Measurements from ENCODE around the gene RBM38.
A peak's percentile ranks its signal among the peaks of the same experiment; 100 is the strongest.

RBM38 gene

GRCh38 chr20:57374931-57375651 is 16.1 kb upstream of the RBM38 start:
- DNase-seq (ENCODE audit: low spot score), result no peak

GRCh38 chr20:57375652-57376230 is 15.5 kb upstream of the RBM38 start:
- no peak for DNase-seq (ENCODE audit: low spot score)

DNA sequence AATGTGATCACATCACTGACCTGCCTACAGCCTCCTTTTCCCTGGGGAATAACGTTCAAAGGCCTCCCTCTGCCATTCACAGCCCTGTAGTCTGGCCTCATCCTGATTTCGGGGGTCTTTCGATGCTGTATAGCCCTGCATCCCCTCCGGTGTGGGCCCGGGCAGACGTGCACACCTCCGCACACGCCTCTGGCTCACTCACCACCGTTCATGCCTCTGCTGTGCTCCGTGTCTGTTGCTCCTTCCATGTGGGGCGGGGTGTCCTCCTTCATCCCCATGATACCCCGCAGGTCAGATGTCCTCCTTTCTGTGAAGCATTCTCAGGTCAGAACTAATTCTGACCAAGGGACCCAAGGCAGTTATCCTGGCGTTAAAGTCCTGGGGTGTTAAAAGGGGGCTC is 13.8 kb upstream of the RBM38 start:
- no peak for DNase-seq (ENCODE audit: low spot score)

DNA sequence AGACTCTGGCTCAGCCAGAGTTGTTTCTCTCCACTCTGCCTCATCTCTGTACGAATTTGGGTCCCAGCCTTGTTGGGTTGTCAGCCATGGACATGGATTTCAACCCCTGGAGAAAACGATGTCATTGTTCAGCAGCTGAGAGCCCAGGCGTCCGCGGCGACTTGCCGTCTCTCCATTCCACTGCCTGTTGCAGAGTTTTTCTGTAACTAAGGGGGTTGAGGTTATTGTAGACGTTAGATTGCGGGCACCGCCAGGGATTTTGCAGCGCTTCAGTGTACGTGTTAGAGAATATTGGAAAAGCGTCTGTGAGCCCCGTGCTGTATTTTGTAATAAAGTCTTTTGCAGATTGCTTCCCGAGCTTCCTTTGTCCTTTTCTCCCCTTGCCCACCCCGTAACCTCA is 13.1 kb upstream of the RBM38 start:
- no peak for DNase-seq (ENCODE audit: low spot score)

DNA sequence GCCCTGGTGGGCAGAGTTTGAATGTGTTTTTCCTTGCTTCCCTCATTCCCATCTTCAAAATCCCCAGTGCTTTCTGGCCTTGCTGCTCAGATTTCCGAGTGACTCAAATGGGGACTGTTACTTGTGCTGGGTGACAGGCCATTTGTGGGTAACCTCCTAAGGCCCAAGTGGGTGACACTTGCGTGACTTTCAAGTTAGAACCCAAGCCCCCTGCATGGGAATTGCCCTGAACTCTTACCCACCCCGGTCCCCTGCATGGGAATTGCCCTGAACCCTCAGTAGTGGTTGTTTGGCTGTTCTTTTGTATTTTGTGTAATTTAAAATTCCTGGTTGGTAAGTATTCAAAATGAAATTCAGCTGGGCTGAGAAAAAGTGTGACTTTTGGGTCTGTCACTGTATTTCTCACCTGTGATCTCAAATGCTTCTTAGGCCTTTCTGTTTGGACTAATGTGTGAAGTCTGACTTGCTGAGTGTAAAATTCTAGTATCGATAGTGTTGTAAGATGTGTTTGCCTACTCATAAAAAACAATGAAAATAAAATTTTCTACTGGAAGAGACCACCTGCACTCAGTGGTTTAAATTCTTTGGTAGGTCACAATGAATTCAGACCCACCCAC is 12.4 kb upstream of the RBM38 start:
- no peak for DNase-seq (ENCODE audit: low spot score)

- no peak for DNase-seq (ENCODE audit: low spot score)
These were observed 11.9 kb upstream of the RBM38 start for GRCh38 chr20:57379263-57379647.

DNA sequence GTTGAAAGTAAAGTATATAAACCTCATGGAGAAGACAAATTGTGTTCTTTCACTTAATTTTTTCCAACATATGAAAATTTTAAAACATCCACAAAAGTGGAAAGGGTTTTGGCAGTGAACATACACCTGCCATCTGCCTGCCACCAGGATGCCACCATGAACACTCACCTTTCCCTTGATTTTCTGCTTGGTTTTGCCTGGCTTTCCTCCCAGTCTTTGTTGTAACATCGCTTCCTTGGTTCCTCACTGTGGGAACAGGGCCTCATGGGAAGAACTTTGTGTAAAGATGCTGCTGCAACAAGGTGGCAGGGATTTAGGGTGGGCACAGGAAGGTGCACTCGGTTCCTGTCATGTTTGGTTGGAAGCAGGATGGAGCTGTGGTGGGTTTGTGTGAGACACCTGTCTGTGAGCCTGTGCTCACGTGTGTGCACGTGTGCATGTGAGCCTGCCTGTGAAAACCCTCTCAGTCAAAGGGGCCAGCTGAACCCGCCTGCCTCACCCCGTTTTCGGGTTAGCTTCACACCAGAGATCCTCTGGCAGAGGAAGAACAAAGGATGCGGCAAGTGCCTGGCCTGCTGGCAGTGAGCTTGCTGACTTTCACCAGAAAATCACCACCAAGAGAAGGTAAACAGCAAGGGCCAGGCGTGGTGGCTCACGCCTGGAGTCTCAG is 11.0 kb upstream of the RBM38 start:
- DNase-seq (ENCODE audit: low spot score), result no peak

DNA sequence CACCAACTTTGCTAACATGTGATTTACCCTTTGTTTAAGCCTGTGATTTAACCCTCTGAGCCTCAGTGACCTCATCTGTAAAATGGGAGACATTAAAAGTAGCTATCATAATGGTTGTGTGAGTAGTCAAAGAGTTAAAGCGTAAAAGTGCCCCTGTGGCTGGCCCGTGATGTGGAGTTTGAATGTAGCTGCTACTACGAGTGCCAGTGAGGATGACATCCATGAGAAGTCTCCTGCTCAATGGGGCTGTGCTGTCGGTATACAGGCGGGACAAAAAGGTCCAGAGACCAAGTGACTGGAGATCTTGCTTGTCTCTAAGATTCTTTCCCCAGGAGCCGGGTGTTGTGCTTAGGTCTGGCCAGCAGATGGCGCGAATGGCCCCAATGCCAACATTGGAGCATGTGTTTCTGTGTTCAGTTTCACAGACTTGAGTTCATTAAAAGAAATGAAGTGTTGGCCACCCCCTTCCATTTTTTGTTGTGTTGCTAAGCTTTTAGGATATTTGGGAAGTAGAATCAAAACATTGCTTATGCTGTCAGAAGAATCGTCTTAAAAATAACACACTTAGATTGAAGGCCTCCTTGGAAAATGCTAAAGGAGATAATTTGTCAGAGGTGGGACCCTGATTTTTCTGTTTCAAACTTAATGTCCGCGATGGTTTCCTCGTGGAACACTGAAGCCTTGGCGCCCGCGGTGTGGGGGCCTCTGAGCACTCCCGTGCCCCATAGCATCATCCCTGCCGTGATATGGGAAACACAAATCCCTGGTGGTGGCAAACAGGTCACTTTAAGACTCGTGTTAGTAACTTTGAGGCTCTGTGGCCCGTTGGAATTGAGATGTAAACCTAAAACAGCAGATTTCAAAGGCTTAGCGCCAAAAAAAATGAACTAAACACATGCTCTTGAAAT is 9.3 kb upstream of the RBM38 start:
- peak; percentile 75 for DNase-seq (ENCODE audit: low spot score)

DNA sequence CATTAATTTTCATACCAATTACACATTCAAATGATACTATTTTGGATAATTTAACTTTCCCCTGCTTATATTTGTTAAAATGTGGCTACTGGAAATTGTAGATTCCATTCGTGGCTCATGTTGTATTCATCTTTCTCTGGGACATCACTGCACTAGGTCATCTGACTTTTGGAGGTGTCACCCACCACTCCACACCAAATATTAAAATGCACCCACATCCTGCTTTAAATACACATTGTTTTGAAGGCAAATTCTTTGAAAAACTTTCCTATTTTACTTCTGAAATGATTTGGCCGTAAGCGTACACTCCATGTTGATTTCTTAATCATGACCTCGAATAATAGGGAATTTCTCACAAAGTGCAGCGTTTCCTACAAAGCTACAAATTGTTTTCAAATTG is 8.7 kb upstream of the RBM38 start:
- no peak for DNase-seq (ENCODE audit: low spot score)

- no peak for DNase-seq (ENCODE audit: low spot score)
These were observed 7.5 kb upstream of the RBM38 start for GRCh38 chr20:57383447-57384347.

DNA sequence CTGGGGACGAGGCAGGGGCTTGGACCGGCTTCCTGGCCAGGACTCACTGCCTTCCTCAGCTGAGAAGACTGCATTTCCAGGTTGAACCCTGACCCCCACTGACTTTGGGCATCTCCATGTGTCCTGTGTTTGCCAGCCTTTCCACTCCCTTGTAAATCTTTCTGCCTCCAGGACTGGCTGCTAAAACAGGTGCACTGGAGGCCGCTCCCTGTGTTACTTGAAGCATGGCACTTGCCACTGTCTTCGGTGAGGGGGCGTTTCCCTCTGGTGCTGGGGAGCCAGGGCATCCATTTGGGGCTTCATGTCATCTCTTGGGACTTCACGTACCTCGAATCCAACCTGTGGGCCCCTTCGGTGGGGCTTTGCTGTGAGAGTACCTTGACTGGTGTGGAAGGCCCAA is 6.7 kb upstream of the RBM38 start:
- DNase-seq (ENCODE audit: low spot score), result no peak

- no peak for DNase-seq (ENCODE audit: low spot score)
These were observed 6.0 kb upstream of the RBM38 start for GRCh38 chr20:57384953-57385761.

GRCh38 chr20:57385940-57386339 is 5.3 kb upstream of the RBM38 start:
- no peak for DNase-seq (ENCODE audit: low spot score)

- no peak for DNase-seq (ENCODE audit: low spot score)
These were observed 4.4 kb upstream of the RBM38 start for GRCh38 chr20:57386762-57387161.

DNA sequence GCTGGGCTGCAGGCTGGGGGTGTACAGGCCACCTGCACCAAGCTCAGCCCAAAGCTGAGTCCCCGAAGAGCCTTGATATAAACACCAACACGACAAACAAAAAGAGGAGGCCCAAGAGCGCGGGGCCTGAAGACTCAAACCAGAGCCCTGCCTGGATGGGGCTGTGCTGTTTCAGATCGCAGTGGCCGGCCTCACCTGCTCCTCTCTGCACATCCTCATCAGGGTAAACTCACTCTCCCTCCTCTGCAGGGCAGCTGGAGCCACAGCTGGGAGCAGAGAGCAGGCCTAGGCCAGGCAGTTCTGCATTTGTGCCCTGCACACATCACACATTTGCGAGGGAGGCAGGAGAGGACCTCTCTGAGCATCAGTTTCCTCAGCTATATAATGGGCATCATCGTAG is 3.7 kb upstream of the RBM38 start:
- DNase-seq (ENCODE audit: low spot score), result no peak

- DNase-seq (ENCODE audit: low spot score), result no peak
These were observed 3.2 kb upstream of the RBM38 start for GRCh38 chr20:57387945-57388371.

GRCh38 chr20:57388953-57389694 is 2.1 kb upstream of the RBM38 start:
- no peak for DNase-seq (ENCODE audit: low spot score)

DNA sequence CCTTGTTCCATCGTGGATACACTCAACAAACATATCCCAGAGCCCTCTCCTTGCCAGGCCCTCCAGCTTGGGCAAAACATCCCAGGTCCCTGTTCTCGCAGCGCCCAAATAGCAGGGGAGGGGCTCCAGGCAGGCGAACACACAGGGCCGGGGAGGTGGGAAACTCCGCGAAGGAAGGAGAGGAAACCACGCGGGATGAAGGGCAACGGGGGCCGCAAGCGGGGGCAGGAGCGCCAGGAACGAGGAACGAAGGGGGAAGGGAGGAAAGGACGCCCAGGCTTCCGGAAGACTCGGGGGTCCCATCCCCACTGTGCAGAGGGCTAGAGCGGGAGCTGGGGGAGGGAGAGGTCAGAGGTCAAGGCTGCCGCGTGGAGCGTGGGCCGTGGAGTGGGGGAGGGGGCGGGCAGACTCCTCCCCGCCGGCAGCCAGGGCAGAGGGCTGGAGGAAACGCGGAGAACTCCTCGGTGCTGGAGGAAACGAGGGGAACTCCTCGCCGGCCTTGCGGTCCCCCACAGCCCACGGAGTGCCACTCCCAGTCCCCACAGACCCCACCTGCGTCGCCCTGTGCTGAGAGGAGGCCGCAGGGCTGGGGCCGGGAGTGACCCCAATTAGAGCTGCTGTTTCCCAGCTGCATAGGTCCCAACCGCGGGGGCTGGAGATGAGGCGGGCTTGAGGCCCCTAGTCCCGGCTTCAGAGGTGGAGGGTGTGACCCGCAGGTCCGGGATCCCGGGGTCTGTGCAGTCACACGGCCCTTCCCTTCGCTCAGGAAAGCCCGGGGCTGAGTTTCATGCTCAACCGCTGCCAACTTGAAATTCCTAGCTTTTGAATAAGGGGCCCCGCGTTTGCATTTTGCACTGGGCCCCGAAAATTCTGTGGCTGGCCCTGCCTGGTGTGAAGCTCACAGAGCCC is 1.2 kb upstream of the RBM38 start:
- no peak for DNase-seq (ENCODE audit: low spot score)
